ENCODE results near the gene DHCR7.

DHCR7 gene

GRCh38 chr11:71477641-71478527, 29.7 kb upstream of the DHCR7 start:
- no peak for FAIRE-seq

- FAIRE-seq: no peak
These were observed 28.9 kb upstream of the DHCR7 start for GRCh38 chr11:71476926-71477640.

- FAIRE-seq: no peak
These were observed 27.8 kb upstream of the DHCR7 start for GRCh38 chr11:71476031-71476430.

- no peak for FAIRE-seq
These were observed 26.7 kb upstream of the DHCR7 start for GRCh38 chr11:71474771-71475483.

- no peak for FAIRE-seq
These were observed 26.1 kb upstream of the DHCR7 start for GRCh38 chr11:71474141-71474770.

GRCh38 chr11:71473793-71474080, 25.5 kb upstream of the DHCR7 start:
- FAIRE-seq: no peak

- FAIRE-seq: no peak
These were observed 25.0 kb upstream of the DHCR7 start for GRCh38 chr11:71472941-71473792.

GRCh38 chr11:71472357-71472885, 24.2 kb upstream of the DHCR7 start:
- no peak for FAIRE-seq

GRCh38 chr11:71470946-71471345, 22.8 kb upstream of the DHCR7 start:
- no peak for FAIRE-seq

- no peak for FAIRE-seq
These were observed 19.0 kb upstream of the DHCR7 start for GRCh38 chr11:71467164-71467563.

- FAIRE-seq: no peak
These were observed 18.2 kb upstream of the DHCR7 start for GRCh38 chr11:71466358-71466757.

GRCh38 chr11:71465054-71465453, 16.9 kb upstream of the DHCR7 start:
- no peak for FAIRE-seq

- no peak for FAIRE-seq
These were observed 15.4 kb upstream of the DHCR7 start for GRCh38 chr11:71463331-71464211.

- FAIRE-seq: no peak
These were observed 14.5 kb upstream of the DHCR7 start for GRCh38 chr11:71462726-71463125.

GRCh38 chr11:71461696-71462095, 13.5 kb upstream of the DHCR7 start:
- FAIRE-seq: no peak

- no peak for FAIRE-seq
These were observed 11.7 kb upstream of the DHCR7 start for GRCh38 chr11:71459767-71460320.

- FAIRE-seq: no peak
These were observed 11.0 kb upstream of the DHCR7 start for GRCh38 chr11:71459076-71459766.

- no peak for FAIRE-seq
These were observed 10.2 kb upstream of the DHCR7 start for GRCh38 chr11:71458146-71459070.

- no peak for FAIRE-seq
These were observed 8.6 kb upstream of the DHCR7 start for GRCh38 chr11:71456831-71457230.
